PC-3 (cell line): Measurements from ENCODE around the gene CCDC201. TPM values are rescaled to one million over a fixed set of nuclear protein-coding genes. Genes with fewer than 3 reads are reported as not detected.

Experiments used
- ATAC-seq: fragments of 200-7000 bp; cut with Tn5 transposase; 2 replicates; pipeline ENCODE4 v1.9.1; 2020; ENCODE audit warnings: mild to moderate bottlenecking, moderate library complexity
- BruUV-seq: library from RNA; stranded (reverse); fragments of 400-500 nt; replicated peaks from 2 replicates; lab custom pipeline; 2021; lab: Mats Ljungman, UMichigan
- CTCF ChIA-PET: fragments of 300-600 bp; sonication (Branson Sonifier 250); formaldehyde crosslinking; loops from one replicate; lab custom pipeline; 2022; ENCODE audit warnings: antibody characterized with exemption; lab: Charles Lee
- POLR2A ChIA-PET: fragments of 300-600 bp; sonication (Branson Sonifier 250); formaldehyde crosslinking; loops from one replicate; lab custom pipeline; 2022; ENCODE audit warnings: antibody characterized with exemption; ENCODE audit not compliant: unreplicated experiment; lab: Charles Lee
- DNase-seq: peaks from one replicate; pipeline ENCODE4 v3.0.0-alpha.2; 2015
- H2AFZ ChIP-seq: fragments of 300-600 bp; sonication (generic); 2 replicates; pipeline ENCODE4 v1.6.0; 2016; ENCODE audit warnings: antibody characterized with exemption, low read length
- H3F3A ChIP-seq: fragments of 300-600 bp; sonication (generic); one replicate; pipeline ENCODE4 v1.6.0; 2017; ENCODE audit warnings: antibody characterized with exemption, low read length, control low read depth, mild to moderate bottlenecking; ENCODE audit not compliant: unreplicated experiment
- H3K27ac ChIP-seq: fragments of 300-600 bp; sonication (generic); 2 replicates; pipeline ENCODE4 v1.5.1; 2016; ENCODE audit warnings: mild to moderate bottlenecking, low read length
- H3K27me3 ChIP-seq: fragments of 300-600 bp; sonication (generic); 2 replicates; pipeline ENCODE4 v1.6.1; 2016; ENCODE audit warnings: low read length, mixed read lengths
- H3K36me3 ChIP-seq: fragments of 300-600 bp; sonication (generic); 2 replicates; pipeline ENCODE4 v1.6.1; 2016; ENCODE audit warnings: low read depth, mixed run types, low read length, mixed read lengths
- H3K4me1 ChIP-seq: fragments of 300-600 bp; sonication (generic); 2 replicates; pipeline ENCODE4 v1.5.1; 2016; ENCODE audit warnings: low read length; ENCODE audit not compliant: insufficient read depth
- H3K4me2 ChIP-seq: fragments of 300-600 bp; sonication (generic); 2 replicates; pipeline ENCODE4 v1.6.0; 2016; ENCODE audit warnings: low read length
- H3K4me3 ChIP-seq: fragments of 300-600 bp; sonication (generic); 2 replicates; pipeline ENCODE4 v1.5.1; 2016; ENCODE audit warnings: mild to moderate bottlenecking, low read length, mixed read lengths
- H3K79me2 ChIP-seq: fragments of 300-600 bp; sonication (generic); 2 replicates; pipeline ENCODE4 v1.6.1; 2017; ENCODE audit warnings: low read length, mixed read lengths
- H3K9ac ChIP-seq: fragments of 300-600 bp; sonication (generic); 2 replicates; pipeline ENCODE4 v1.6.0; 2016; ENCODE audit warnings: mild to moderate bottlenecking, low read length
- H3K9me2 ChIP-seq: fragments of 300-600 bp; sonication (generic); replicated peaks from 2 replicates; pipeline ENCODE4 v1.6.1; 2016; ENCODE audit warnings: mixed run types, low read length, mixed read lengths
- H3K9me3 ChIP-seq: fragments of 300-600 bp; sonication (generic); 2 replicates; pipeline ENCODE4 v1.6.1; 2016; ENCODE audit warnings: low read length, mixed read lengths
- H4K20me1 ChIP-seq: fragments of 300-600 bp; sonication (generic); 2 replicates; pipeline ENCODE4 v1.6.1; 2016; ENCODE audit warnings: low read length, mixed read lengths
- CTCF ChIP-seq: fragments of 300-600 bp; sonication (generic); conservative IDR thresholded peaks from 2 replicates; pipeline ENCODE4 v1.5.1; 2017; ENCODE audit warnings: antibody characterized with exemption, low read depth, mild to moderate bottlenecking, low read length
- EZH2 ChIP-seq: fragments of 300-600 bp; sonication (generic); IDR thresholded peaks from one replicate; pipeline ENCODE4 v1.6.1; 2017; ENCODE audit warnings: antibody characterized with exemption, mild to moderate bottlenecking, low read length; ENCODE audit not compliant: unreplicated experiment
- EZH2phosphoT487 ChIP-seq: fragments of 300-600 bp; sonication (generic); IDR thresholded peaks from 2 replicates; pipeline ENCODE4 v1.6.1; 2018; ENCODE audit warnings: mild to moderate bottlenecking, antibody characterized with exemption, low read length, borderline replicate concordance
- intact Hi-C: fragments of 100-400 bp; cut with micrococcal nuclease; formaldehyde crosslinking; loops from 2 replicates; pipeline ENCODE4 v1.9.0; 2023
- total RNA-seq: library from RNA; depleted of rRNA; stranded (reverse); fragments of >200 nt; gene quantifications from 2 replicates; pipeline ENCODE4 v1.2.3, GENCODE V29; 2014

Gene CCDC201
- total RNA-seq, 1 experiment from 2014 or later: 0.11 TPM

- TF ChIP-seq EZH2phosphoT487 (no peak), EZH2 (no peak), CTCF (no peak)
- ChIA-PET CTCF (no interaction called here), POLR2A (no interaction called here)
- Histone ChIP-seq H3K36me3 (no peaks in the 10 kb centered on the region; the same call in 1 of the 2 replicates), H3K4me2 (peak overlapping the region; percentile 90), H3K27ac (no peak overlapping the region), H3K9ac (peak overlapping the region; percentile 34), H3K27me3 (no peaks in the 10 kb centered on the region), H4K20me1 (peaks cover 3% of the 10 kb centered on the region; the same call in 1 of the 2 replicates), H3F3A (no peaks in the 10 kb centered on the region), H2AFZ (peak overlapping the region; percentile 66), H3K9me3 (no peaks in the 10 kb centered on the region), H3K79me2 (peaks cover 17% of the 10 kb centered on the region; the same call in 1 of the 2 replicates), H3K4me3 (peak overlapping the region; percentile 80), H3K4me1 (peaks cover 53% of the 10 kb centered on the region), H3K9me2 (no peaks in the 10 kb centered on the region)
- no peak for ATAC-seq
- BruUV-seq: TSS peak; percentile 58
- no peak for DNase-seq
- intact Hi-C loops: loop anchor here (2.0 to 5.0 kb wide), 6 partner anchors 217 to 1332 kb away; no protein-coding TSS in a partner anchor
Measured at GRCh38 chr7:45919993-45920459, 47.1 kb upstream of the CCDC201 start.

GRCh38 chr7:45919231-45919784 lies 46.4 kb upstream of the CCDC201 start:
- TF ChIP-seq EZH2phosphoT487 (no peak), CTCF (no peak), EZH2 (no peak)
- ChIA-PET CTCF (no interaction called here), POLR2A (no interaction called here)
- Histone ChIP-seq H3K4me2 (peak overlapping the region; percentile 90), H3F3A (no peaks in the 10 kb centered on the region), H3K36me3 (no peaks in the 10 kb centered on the region; the same call in 1 of the 2 replicates), H3K9me3 (no peaks in the 10 kb centered on the region), H3K9ac (0 out of 2 replicates have a peak overlapping the region, but pooled peaks have one; percentile 34), H3K27ac (no peak overlapping the region), H3K9me2 (no peaks in the 10 kb centered on the region), H4K20me1 (peaks cover 3% of the 10 kb centered on the region; the same call in 1 of the 2 replicates), H2AFZ (peak overlapping the region; percentile 66; the same call in 1 of the 2 replicates), H3K27me3 (no peaks in the 10 kb centered on the region), H3K4me1 (peaks cover 48% of the 10 kb centered on the region), H3K4me3 (peak overlapping the region; percentile 80), H3K79me2 (peaks cover 17% of the 10 kb centered on the region; the same call in 1 of the 2 replicates)
- no peak for ATAC-seq
- intact Hi-C loops: loop anchor here (2.0 to 5.0 kb wide), 2 partner anchors 833 to 1183 kb away; no protein-coding TSS in a partner anchor
- no TSS peak for BruUV-seq
- no peak for DNase-seq

- Histone ChIP-seq H3K4me2 (peak overlapping the region; percentile 90), H4K20me1 (peaks cover 3% of the 10 kb centered on the region; the same call in 1 of the 2 replicates), H3K4me3 (peak overlapping the region; percentile 80), H3K27me3 (no peaks in the 10 kb centered on the region), H3K27ac (no peak overlapping the region), H3K4me1 (peaks cover 40% of the 10 kb centered on the region), H3K36me3 (no peaks in the 10 kb centered on the region; the same call in 1 of the 2 replicates), H3K9ac (0 out of 2 replicates have a peak overlapping the region, but pooled peaks have one; percentile 34), H3K9me2 (no peaks in the 10 kb centered on the region), H2AFZ (no peak overlapping the region), H3K9me3 (no peaks in the 10 kb centered on the region), H3F3A (no peaks in the 10 kb centered on the region), H3K79me2 (peaks cover 17% of the 10 kb centered on the region; the same call in 1 of the 2 replicates)
- intact Hi-C loops: loop anchor here (2.0 to 5.0 kb wide), 2 partner anchors 834 to 1184 kb away; no protein-coding TSS in a partner anchor
- ChIA-PET CTCF (interaction anchor here (1.1 kb wide), 1 partner anchor 30 kb away, joined by 4 read pairs; the partner anchor contains the start of gene IGFBP1), POLR2A (no interaction called here)
- no TSS peak for BruUV-seq
- ATAC-seq: no peak
- TF ChIP-seq EZH2: no peak
- no peak for TF ChIP-seq CTCF
- TF ChIP-seq EZH2phosphoT487: no peak
- DNase-seq: no peak
Measured at GRCh38 chr7:45918556-45918955, 45.7 kb upstream of the CCDC201 start.
